ENCODE results near the gene APP. TPM values are rescaled to one million over a fixed set of nuclear protein-coding genes. Genes with fewer than 3 reads are reported as not detected.

APP gene
- total RNA-seq, 5 donors from 2014 or later (not counting 1 experiment from before 2014, with no cell fraction given) = 33.7 to 44.7 (median 37.5) TPM

DNA sequence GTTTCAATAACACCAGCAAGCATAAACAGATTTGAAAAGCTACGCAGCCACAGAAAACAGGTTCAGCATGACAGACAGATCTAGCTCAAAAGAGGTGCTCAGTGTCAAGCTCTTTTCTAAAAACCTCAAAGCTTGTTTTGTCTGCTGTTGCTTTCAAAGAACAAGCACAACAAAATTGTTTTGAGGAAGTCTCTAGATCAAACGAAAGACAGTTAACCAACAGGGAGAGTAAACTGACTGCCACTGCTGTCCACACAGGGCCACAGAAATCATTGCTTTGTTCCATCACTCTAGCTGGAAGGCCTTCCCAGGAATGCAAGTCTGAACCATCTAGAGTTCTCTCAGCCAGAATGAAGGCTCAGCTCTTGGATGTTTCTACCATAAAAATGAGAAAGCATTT is 12.8 kb downstream of the APP start:
- Histone ChIP-seq H3K4me3 (ENCODE audit: control insufficient read depth in 1 of 2, extremely low read depth in 1 of 2, low read length in 1 of 2) (no peak overlapping the region), H3K27ac (ENCODE audit: low read length) (no peak overlapping the region), H3K9me3 (no peaks in the 10 kb centered on the region), H3K27me3 (replicated peaks in 1 of 2; ENCODE audit: control insufficient read depth in 2 of 2, extremely low read depth in 1 of 2, insufficient read depth in 2 of 2, low read length in 1 of 2) (no peaks in the 10 kb centered on the region), H3K36me3 (ENCODE audit: control insufficient read depth in 2 of 2, extremely low read depth in 1 of 2, insufficient read depth in 1 of 2, low read length in 1 of 2) (no peaks in the 10 kb centered on the region), H3K4me1 (ENCODE audit: control insufficient read depth in 1 of 2, extremely low read depth in 1 of 2, insufficient read depth in 2 of 2, low read length in 2 of 2) (peaks cover 4 to 8% of the 10 kb centered on the region in 2 experiments)
- H3K4me3 Mint-ChIP-seq = no peak overlapping the region
- ATAC-seq (replicated peaks in 1 of 4) (peak in 1 of 4 experiments; percentile 65), DNase-seq (no peak)
- ChIA-PET CTCF (interaction anchor here (0.9 to 3.1 kb wide), 3 partner anchors 11 to 13 kb away, joined by 3 to 10 read pairs (median 3); partner anchors contain the start of gene APP (in 1 of the 2)), POLR2A (no interaction called here)
- 44% methylated on average over 2 of the region's 2 CpGs for WGBS (ENCODE audit: insufficient coverage)
- H3K27ac Mint-ChIP-seq = peak overlapping the region in 1 of 2 donors; percentile 7
- peaks cover 22 to 26% (median 26%) of the 10 kb centered on the region in 3 donors for H3K4me1 Mint-ChIP-seq
- no peaks in the 10 kb centered on the region for H3K27me3 Mint-ChIP-seq
- no peaks in the 10 kb centered on the region for H3K36me3 Mint-ChIP-seq
- H3K9me3 Mint-ChIP-seq = no peaks in the 10 kb centered on the region

DNA sequence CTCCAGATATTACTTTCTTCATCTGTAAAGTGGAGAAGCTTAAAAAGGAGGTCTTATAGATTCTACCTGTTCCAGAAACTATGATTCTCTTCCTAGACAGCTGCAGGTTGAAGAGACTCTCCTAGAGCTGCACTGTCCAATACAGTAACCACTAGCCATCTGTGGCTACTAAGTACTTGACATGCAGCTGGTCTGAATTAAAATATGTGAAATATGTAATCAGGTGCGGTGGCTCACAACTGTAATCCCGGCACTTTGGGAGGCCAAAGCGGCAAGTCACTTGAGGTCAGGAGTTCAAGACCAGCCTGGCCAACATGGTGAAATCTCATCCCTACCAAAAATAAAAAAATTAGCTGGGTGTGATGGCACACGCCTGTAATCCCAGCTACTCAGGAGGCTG is 15.8 kb downstream of the APP start:
- Mint-ChIP-seq H3K36me3 (no peaks in the 10 kb centered on the region), H3K4me3 (no peak overlapping the region), H3K9me3 (no peaks in the 10 kb centered on the region), H3K27ac (no peak overlapping the region), H3K4me1 (peaks cover 20 to 26% (median 20%) of the 10 kb centered on the region in 3 donors), H3K27me3 (no peaks in the 10 kb centered on the region)
- Histone ChIP-seq H3K4me3 (ENCODE audit: control insufficient read depth in 1 of 2, extremely low read depth in 1 of 2, low read length in 1 of 2) (no peak overlapping the region), H3K27ac (ENCODE audit: low read length) (no peak overlapping the region), H3K27me3 (replicated peaks in 1 of 2; ENCODE audit: control insufficient read depth in 2 of 2, extremely low read depth in 1 of 2, insufficient read depth in 2 of 2, low read length in 1 of 2) (no peaks in the 10 kb centered on the region), H3K36me3 (ENCODE audit: control insufficient read depth in 2 of 2, extremely low read depth in 1 of 2, insufficient read depth in 1 of 2, low read length in 1 of 2) (no peaks in the 10 kb centered on the region), H3K9me3 (no peaks in the 10 kb centered on the region), H3K4me1 (ENCODE audit: control insufficient read depth in 1 of 2, extremely low read depth in 1 of 2, insufficient read depth in 2 of 2, low read length in 2 of 2) (peaks cover 4 to 8% of the 10 kb centered on the region in 2 experiments)
- no CpG with 5 or more reads among the region's 4 CpGs for WGBS (ENCODE audit: insufficient coverage)
- DNase-seq = no peak
- ATAC-seq (replicated peaks in 1 of 4) = no peak
- ChIA-PET POLR2A (no interaction called here), CTCF (interaction anchor here in 1 of 2 donors (1.4 kb wide), 1 partner anchor 16 kb away, joined by 3 read pairs; the partner anchor contains the start of gene APP)

DNA sequence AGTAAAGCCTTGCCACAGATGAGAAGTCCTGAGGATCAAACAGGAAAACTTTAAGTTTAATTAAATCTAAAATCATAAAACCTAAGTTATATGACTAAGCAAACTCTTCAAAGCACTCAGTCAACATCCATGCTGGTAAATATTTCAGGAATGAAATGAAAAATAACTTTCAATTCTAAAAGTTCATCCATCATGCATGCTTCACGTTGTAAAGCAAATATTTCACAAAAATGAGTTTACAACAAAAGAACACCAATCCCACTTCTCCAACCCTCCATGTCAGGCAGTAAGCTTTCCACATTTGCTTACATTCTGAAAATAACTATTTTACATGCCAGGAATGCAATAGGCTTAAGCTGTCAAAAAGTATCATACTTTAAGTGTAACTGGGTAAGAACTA is 16.8 kb downstream of the APP start:
- Histone ChIP-seq H3K9me3 (no peaks in the 10 kb centered on the region), H3K27me3 (replicated peaks in 1 of 2; ENCODE audit: control insufficient read depth in 2 of 2, extremely low read depth in 1 of 2, insufficient read depth in 2 of 2, low read length in 1 of 2) (no peaks in the 10 kb centered on the region), H3K36me3 (ENCODE audit: control insufficient read depth in 2 of 2, extremely low read depth in 1 of 2, insufficient read depth in 1 of 2, low read length in 1 of 2) (no peaks in the 10 kb centered on the region), H3K4me1 (ENCODE audit: control insufficient read depth in 1 of 2, extremely low read depth in 1 of 2, insufficient read depth in 2 of 2, low read length in 2 of 2) (peaks cover 4 to 8% of the 10 kb centered on the region in 2 experiments), H3K4me3 (ENCODE audit: control insufficient read depth in 1 of 2, extremely low read depth in 1 of 2, low read length in 1 of 2) (no peak overlapping the region), H3K27ac (ENCODE audit: low read length) (no peak overlapping the region)
- ChIA-PET CTCF (interaction anchor here in 1 of 2 donors (1.4 kb wide), 1 partner anchor 17 kb away, joined by 3 read pairs; the partner anchor contains the start of gene APP), POLR2A (no interaction called here)
- no peak for ATAC-seq (replicated peaks in 1 of 4)
- no peak overlapping the region for H3K4me3 Mint-ChIP-seq
- H3K36me3 Mint-ChIP-seq = no peaks in the 10 kb centered on the region
- no peaks in the 10 kb centered on the region for H3K9me3 Mint-ChIP-seq
- no peak overlapping the region for H3K27ac Mint-ChIP-seq
- no peaks in the 10 kb centered on the region for H3K27me3 Mint-ChIP-seq
- WGBS (ENCODE audit: insufficient coverage) = no CpG with 5 or more reads among the region's 1 CpG
- H3K4me1 Mint-ChIP-seq = peaks cover 22 to 24% (median 23%) of the 10 kb centered on the region in 3 donors
- DNase-seq = no peak

DNA sequence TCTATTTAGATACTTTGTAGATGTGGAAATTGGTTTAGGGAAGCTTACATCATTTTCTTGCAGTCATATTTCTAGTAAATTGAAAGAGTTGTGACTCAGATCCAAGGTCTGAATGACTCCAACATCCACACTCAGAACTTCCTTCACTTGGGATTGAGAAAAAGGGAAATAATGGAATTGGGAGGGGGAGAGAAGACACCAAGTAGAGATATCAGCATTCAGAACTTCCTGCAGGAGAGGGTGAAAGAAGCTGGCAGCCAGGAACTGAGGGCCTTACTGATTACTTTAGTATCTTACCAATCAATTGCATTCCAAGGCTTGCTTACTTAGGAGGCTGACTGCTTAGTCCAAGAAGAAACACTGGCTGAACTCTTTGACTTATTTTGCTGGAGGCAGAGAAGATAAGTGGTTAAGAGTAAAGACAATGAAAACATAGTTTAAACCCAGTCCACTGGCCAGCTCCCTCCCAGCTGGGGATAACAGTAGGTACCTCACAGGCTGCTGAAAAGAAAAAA is 21.7 kb downstream of the APP start:
- Mint-ChIP-seq H3K36me3 (peaks cover 4% of the 10 kb centered on the region), H3K4me1 (peaks cover 19 to 20% (median 20%) of the 10 kb centered on the region in 3 donors), H3K27me3 (no peaks in the 10 kb centered on the region), H3K9me3 (no peaks in the 10 kb centered on the region), H3K4me3 (peak overlapping the region in 1 of 3 donors; percentile 61), H3K27ac (no peak overlapping the region)
- H3K36me3 ChIP-seq (ENCODE audit: control insufficient read depth in 2 of 2, extremely low read depth in 1 of 2, insufficient read depth in 1 of 2, low read length in 1 of 2) = no peaks in the 10 kb centered on the region
- no peak overlapping the region for H3K4me3 ChIP-seq (ENCODE audit: control insufficient read depth in 1 of 2, extremely low read depth in 1 of 2, low read length in 1 of 2)
- H3K4me1 ChIP-seq (ENCODE audit: control insufficient read depth in 1 of 2, extremely low read depth in 1 of 2, insufficient read depth in 2 of 2, low read length in 2 of 2) = peaks cover 8 to 18% of the 10 kb centered on the region in 2 experiments
- no peak for DNase-seq
- ATAC-seq (replicated peaks in 1 of 4) = no peak
- POLR2A ChIA-PET = no interaction called here
- H3K9me3 ChIP-seq = no peaks in the 10 kb centered on the region
- no peak overlapping the region for H3K27ac ChIP-seq (ENCODE audit: low read length)
- CTCF ChIA-PET = no interaction called here
- H3K27me3 ChIP-seq (replicated peaks in 1 of 2; ENCODE audit: control insufficient read depth in 2 of 2, extremely low read depth in 1 of 2, insufficient read depth in 2 of 2, low read length in 1 of 2) = no peaks in the 10 kb centered on the region

GRCh38 chr21:26148071-26148839 is 22.3 kb downstream of the APP start:
- H3K4me1 ChIP-seq (ENCODE audit: control insufficient read depth in 1 of 2, extremely low read depth in 1 of 2, insufficient read depth in 2 of 2, low read length in 2 of 2) = peaks cover 8 to 18% of the 10 kb centered on the region in 2 experiments
- no peak for DNase-seq
- Mint-ChIP-seq H3K27ac (peak overlapping the region in 1 of 2 donors; percentile 48), H3K4me1 (peaks cover 19 to 20% (median 20%) of the 10 kb centered on the region in 3 donors), H3K27me3 (no peaks in the 10 kb centered on the region), H3K9me3 (no peaks in the 10 kb centered on the region), H3K36me3 (peaks cover 8% of the 10 kb centered on the region), H3K4me3 (peak overlapping the region in 2 of 3 donors; percentile 9 to 61)
- CTCF ChIA-PET = interaction anchor here in 1 of 2 donors (0.6 kb wide), 1 partner anchor 20 kb away, joined by 3 read pairs; no protein-coding TSS in a partner anchor
- no peaks in the 10 kb centered on the region for H3K27me3 ChIP-seq (replicated peaks in 1 of 2; ENCODE audit: control insufficient read depth in 2 of 2, extremely low read depth in 1 of 2, insufficient read depth in 2 of 2, low read length in 1 of 2)
- H3K27ac ChIP-seq (ENCODE audit: low read length) = no peak overlapping the region
- POLR2A ChIA-PET = interaction anchor here in 1 of 2 donors (0.7 kb wide), 1 partner anchor 19 kb away, joined by 13 read pairs; no protein-coding TSS in a partner anchor
- H3K4me3 ChIP-seq (ENCODE audit: control insufficient read depth in 1 of 2, extremely low read depth in 1 of 2, low read length in 1 of 2) = peak overlapping the region in 1 of 2 donors; percentile 6
- ATAC-seq (replicated peaks in 1 of 4) = peak; percentile 29 to 84 (median 50)
- H3K36me3 ChIP-seq (ENCODE audit: control insufficient read depth in 2 of 2, extremely low read depth in 1 of 2, insufficient read depth in 1 of 2, low read length in 1 of 2) = no peaks in the 10 kb centered on the region
- 33% methylated on average over 1 of the region's 3 CpGs for WGBS (ENCODE audit: insufficient coverage)
- no peaks in the 10 kb centered on the region for H3K9me3 ChIP-seq

- H3K4me1 ChIP-seq (ENCODE audit: control insufficient read depth in 1 of 2, extremely low read depth in 1 of 2, insufficient read depth in 2 of 2, low read length in 2 of 2) = peaks cover 8 to 18% of the 10 kb centered on the region in 2 experiments
- DNase-seq (no peak), ATAC-seq (replicated peaks in 1 of 4) (peak in 3 of 4 experiments; percentile 37 to 69 (median 51))
- H3K27me3 ChIP-seq (replicated peaks in 1 of 2; ENCODE audit: control insufficient read depth in 2 of 2, extremely low read depth in 1 of 2, insufficient read depth in 2 of 2, low read length in 1 of 2) = no peaks in the 10 kb centered on the region
- POLR2A ChIA-PET = interaction anchor here in 1 of 2 donors (0.7 kb wide), 1 partner anchor 20 kb away, joined by 13 read pairs; no protein-coding TSS in a partner anchor
- no CpG with 5 or more reads among the region's 4 CpGs for WGBS (ENCODE audit: insufficient coverage)
- Mint-ChIP-seq H3K4me1 (peaks cover 19 to 20% (median 20%) of the 10 kb centered on the region in 3 donors), H3K36me3 (peaks cover 8% of the 10 kb centered on the region), H3K27ac (no peak overlapping the region), H3K4me3 (peak overlapping the region in 2 of 3 donors; percentile 9 to 61), H3K27me3 (no peaks in the 10 kb centered on the region), H3K9me3 (no peaks in the 10 kb centered on the region)
- H3K9me3 ChIP-seq = no peaks in the 10 kb centered on the region
- peak overlapping the region in 1 of 2 donors; percentile 6 for H3K4me3 ChIP-seq (ENCODE audit: control insufficient read depth in 1 of 2, extremely low read depth in 1 of 2, low read length in 1 of 2)
- no peak overlapping the region for H3K27ac ChIP-seq (ENCODE audit: low read length)
- CTCF ChIA-PET = no interaction called here
- no peaks in the 10 kb centered on the region for H3K36me3 ChIP-seq (ENCODE audit: control insufficient read depth in 2 of 2, extremely low read depth in 1 of 2, insufficient read depth in 1 of 2, low read length in 1 of 2)
Observed at GRCh38 chr21:26147535-26147934, 23.0 kb downstream of the APP start.

All from T-cell (primary cell).